Measurements from ENCODE around the gene JAM3.
"Not testable (repeated sequence)": the region's sequence is repeated elsewhere in the genome, so short reads cannot be mapped to it uniquely, and the experiment has no call there.

JAM3 gene

DNA sequence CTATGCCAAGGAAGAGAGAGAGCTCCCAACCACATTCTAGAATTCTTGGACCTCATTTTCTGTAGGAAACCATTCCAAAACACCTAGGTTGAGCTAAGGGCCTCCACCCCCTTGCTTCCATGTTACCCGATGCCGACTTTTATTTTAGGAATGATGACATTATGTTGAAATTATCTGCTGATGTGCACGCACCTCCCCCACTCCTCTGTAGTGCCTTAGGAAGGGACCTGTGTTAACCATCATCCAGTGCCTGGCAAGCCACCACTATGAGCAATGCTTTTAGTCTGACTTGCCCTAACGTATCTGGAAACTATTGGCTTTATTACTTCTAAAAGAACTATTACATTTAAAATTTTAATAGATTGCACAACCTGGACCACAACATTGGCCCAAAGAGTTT, 112.8 kb downstream of the JAM3 start:
- DNase-seq (ENCODE audit: low read depth in 2 of 2): no peak

DNA sequence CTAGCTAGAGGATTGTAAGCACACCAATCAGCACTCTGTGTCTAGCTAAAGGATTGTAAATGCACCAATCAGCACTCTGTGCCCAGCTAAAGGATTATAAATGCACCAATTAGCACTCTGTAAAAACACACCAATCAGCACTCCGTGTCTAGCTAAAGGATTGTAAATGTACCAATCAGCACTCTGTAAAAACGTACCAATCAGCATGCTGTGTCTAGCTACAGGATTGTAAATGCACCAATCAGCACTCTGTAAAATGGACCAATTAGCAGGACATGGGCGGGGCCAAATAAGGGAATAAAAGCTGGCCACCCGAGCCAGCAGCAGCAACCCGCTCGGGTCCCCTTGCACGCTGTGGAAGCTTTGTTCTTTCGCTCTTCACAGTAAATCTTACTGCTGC, 119.2 kb downstream of the JAM3 start:
- DNase-seq (ENCODE audit: low read depth in 2 of 2): not testable (repeated sequence)

DNA sequence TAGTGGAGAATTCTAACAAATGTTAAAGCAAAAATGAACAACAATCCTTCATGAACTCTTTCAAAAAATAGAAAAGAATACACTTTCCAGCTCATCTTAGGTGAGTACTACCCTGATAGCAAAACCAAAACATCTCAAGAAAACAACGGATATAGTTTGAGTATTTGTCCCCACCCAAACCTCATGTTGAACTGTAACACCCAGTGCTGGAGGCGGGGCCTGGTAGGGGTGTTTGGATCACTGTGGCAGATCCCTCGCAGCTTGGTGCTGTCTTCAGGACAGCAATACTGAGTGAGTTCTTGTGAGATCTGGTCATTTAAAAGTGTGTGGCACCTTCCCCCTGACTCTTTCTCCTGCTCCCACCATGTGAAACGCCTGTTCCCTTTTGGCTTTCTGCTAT, 127.9 kb downstream of the JAM3 start:
- no peak for DNase-seq (ENCODE audit: low read depth in 2 of 2)

GRCh38 chr11:134199531-134199930, 130.7 kb downstream of the JAM3 start:
- no peak for DNase-seq (ENCODE audit: low read depth in 2 of 2)

DNA sequence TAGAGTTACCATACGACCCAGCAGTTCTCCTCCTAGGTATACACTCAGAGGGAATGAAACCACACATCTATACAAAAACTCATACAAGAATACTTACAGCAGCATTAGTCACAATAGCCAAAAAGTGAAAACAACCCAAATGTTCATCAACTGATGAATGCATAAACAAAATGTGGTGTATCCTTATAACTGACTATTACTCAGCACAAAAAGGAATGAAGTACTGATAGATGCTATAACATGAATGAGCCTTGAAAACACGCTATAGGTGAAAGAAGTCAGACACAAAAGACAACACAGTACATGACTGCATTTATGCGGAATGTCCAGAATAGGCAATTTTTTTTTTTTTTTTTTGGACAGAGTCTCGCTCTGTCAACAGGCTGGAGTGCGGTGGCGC, 131.8 kb downstream of the JAM3 start:
- no peak for DNase-seq (ENCODE audit: low read depth in 2 of 2)

All from stimulated activated CD8-positive, alpha-beta memory T cell treated with anti-CD3 and anti-CD28 coated beads, Interleukin-15, amount 100 ng/mL, for 48 hours (primary cell).